Activated CD4-positive, CD25-positive, alpha-beta regulatory T cell treated with anti-CD3 and anti-CD28 coated beads, Interleukin-2, amount 50 U/mL, for 24 hours (primary cell): Measurements from ENCODE around the gene RUBCN.
"Not testable (repeated sequence)": the region's sequence is repeated elsewhere in the genome, so short reads cannot be mapped to it uniquely, and the experiment has no call there.

Source experiments
- ATAC-seq, 2 donors: fragments of 150-1000 bp; cut with Tn5 transposase; one replicate each; pipeline ENCODE4 v1.10.0; 2021; ENCODE audit warnings: mild to moderate bottlenecking in 1 of 2, moderate library complexity in 1 of 2

The RUBCN gene

DNA sequence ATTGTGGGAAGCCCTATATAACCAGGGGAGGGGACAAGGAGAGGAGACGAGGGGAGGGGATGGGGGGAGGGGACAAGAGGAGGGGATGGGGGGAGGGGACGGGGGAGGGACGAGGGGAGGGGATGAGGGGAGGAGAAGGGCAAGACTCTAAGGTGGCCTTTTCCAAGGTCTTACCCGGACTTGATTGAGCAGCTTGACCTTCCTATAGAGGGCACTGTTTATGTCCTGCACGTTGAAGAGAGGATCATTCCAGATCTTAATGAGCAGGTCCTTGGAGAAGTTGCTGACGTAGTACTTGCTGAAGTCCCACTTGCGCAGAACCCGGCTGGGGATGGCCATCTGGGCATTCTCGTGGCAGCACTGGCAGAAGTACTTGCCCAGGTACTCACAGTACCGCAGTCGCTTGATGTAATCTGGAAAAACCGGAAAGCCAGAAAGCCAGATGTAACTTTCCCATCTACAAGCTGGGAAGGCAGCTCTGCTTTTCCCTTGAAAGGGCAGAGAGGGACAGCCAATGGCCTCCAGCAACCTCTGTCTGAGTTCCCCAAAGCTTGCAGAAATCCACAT is 55.7 kb downstream of the RUBCN start:
- no peak for ATAC-seq

DNA sequence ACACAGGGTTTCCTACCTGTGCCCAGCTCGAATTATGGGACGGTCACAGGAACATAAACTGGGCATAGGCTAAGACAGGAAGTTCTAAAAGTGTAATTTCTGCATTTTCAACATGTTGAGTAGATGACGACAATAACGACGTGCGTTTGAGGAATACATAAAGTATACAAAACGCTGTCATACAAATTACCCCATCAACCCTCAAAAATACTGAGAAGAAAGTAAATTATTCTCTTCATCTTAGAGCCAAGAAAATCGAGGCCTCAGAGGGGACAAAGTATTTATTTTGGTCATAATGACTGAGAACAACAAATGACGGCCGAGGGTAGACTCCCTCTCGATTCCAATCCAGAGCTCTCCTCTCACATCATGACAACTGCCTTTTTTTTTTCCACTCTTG is 60.8 kb downstream of the RUBCN start:
- ATAC-seq = no peak

DNA sequence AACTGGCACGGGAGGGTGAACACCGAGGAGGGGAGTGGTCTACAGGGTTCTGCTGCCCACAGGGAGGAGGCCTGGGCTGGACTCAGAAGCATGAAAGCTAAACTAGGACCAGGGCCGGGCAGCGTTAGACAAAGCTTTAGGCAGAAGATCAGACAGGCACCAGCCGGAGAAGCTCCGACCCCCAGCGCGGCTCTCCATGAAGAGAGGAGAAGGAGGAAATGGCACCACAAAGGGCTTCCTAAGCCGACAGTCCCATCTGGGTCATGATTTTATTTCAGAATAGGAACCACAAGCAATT is 61.2 kb downstream of the RUBCN start:
- no peak for ATAC-seq

- ATAC-seq = no peak
Measured at GRCh38 chr3:197674741-197675562, 61.8 kb downstream of the RUBCN start.

DNA sequence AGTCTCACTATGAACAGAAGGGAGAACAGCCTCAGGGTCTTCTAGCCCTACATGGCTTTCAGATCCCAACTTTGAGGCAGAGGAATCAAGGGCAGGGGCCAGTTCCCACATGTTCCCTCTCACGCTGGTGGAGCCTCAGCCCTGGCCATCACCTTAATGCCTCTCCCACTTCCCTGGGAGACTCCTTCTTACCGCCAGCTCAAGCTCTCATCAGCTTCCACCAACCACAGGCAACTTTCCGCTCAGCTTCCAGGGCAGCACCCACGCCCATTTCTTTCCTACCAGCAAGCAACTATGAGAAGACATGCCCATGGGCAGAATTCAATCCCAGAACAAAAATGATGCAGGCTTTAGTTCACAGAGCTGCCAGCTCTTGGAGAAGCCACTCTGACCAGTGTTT is 63.5 kb downstream of the RUBCN start:
- ATAC-seq = no peak

- no peak for ATAC-seq
Measured at GRCh38 chr3:197670361-197670760, 66.3 kb downstream of the RUBCN start.

DNA sequence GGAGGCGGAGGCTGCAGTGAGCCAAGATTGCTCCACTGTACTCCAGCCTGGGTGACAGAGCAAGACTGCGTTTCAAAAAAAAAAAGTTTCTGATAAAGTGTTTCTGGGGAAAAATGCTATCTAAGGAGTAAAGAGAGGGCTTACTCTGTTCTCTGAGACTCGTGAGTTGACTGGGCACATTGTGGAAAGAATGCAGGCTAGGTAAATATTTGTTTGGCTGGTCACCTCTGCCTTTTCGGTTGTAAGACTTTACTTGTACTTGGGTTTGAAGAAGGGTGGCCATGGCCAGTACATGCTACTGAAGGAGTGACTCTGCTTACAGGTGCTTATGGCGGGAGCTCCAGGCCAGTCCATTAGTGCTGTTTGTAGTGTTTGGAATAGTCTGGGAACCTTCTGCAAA is 68.7 kb downstream of the RUBCN start:
- no peak for ATAC-seq

DNA sequence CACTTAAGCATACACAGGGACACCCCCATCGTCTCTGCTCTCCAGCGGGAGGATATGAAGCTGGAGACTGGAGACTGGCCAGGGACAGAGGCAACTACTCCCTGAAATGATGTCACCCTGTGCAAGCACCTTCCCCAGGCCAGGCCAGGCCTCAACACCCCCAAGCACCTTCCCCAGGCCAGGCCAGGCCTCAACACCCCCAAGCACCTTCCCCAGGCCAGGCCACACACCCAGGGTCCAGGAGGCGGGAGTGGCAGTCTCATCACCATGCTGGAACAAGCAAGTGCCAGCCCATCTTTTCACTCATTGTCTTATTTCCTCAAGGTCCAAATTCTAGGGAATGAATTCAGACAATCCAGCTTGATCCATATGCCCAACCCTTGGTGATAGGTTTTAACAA is 69.4 kb downstream of the RUBCN start:
- not testable (repeated sequence) for ATAC-seq

GRCh38 chr3:197666221-197666842 is 70.4 kb downstream of the RUBCN start:
- not testable (repeated sequence) for ATAC-seq

- ATAC-seq = not testable (repeated sequence)
Measured at GRCh38 chr3:197665549-197665948, 71.2 kb downstream of the RUBCN start.

- ATAC-seq = peak; percentile 93 to 96
Measured at GRCh38 chr3:197665142-197665491, 71.6 kb downstream of the RUBCN start.

GRCh38 chr3:197664414-197665141 is 72.1 kb downstream of the RUBCN start:
- peak; percentile 66 to 72 for ATAC-seq

DNA sequence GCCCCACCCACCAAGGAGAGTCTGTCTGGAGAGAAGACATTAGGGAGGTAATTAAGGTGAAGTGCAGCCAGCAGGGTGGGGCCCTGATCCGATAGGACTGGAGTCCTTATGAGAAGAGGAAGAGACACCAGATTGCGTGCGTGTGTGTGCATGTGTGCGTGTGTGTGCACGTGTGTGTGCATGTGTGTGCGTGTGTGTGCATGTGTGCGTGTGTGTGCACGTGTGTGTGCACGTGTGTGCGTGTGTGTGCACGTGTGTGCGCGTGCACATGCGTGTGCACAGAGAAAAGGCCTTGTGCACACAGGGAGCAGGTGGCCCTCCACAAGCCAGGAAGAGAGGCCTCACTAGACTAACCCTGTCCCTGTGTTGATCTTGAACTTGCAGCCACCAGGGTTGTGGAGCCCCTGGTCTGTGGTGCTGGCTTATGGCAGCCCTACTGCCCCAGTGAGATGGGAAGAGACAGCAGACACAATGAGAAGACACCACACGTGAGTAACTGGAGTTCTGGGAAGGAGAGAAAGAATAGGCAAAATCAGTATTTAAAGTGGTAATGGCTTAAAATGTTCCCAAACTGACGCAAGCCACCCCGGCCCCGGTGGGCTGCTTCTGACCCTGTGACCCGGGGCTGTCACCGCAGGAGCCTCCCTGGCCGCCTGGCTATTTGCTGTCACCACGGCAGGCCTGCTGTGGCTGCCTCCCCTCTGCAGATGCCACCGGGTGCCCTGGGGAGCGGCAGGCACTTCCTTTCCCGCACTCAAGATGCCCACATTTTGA is 73.2 kb downstream of the RUBCN start:
- not testable (repeated sequence) for ATAC-seq

GRCh38 chr3:197662352-197662751 is 74.4 kb downstream of the RUBCN start:
- ATAC-seq = not testable (repeated sequence)

- ATAC-seq = not testable (repeated sequence)
Measured at GRCh38 chr3:197661874-197662273, 74.8 kb downstream of the RUBCN start.

GRCh38 chr3:197661234-197661834 is 75.4 kb downstream of the RUBCN start:
- not testable (repeated sequence) for ATAC-seq

DNA sequence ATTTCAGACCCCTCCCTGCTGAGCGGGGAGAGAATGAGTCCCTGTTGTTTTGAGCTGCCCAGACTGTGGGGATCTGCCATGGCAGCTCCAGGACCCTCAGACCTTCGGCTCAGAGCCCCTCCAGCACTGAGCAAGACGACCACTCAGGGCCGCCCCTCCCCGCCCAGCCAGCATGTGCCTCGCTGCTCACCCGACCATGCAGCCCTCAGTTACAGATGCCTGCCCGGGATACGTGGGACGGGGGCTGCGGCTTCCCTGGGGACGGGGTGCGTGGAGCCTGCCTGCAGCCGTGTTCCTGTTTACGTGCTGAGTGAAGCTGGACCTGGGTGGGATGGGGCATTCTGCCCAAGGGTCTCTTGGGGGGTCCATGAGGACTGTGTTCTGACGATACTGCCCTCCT is 77.0 kb downstream of the RUBCN start:
- ATAC-seq = not testable (repeated sequence)

DNA sequence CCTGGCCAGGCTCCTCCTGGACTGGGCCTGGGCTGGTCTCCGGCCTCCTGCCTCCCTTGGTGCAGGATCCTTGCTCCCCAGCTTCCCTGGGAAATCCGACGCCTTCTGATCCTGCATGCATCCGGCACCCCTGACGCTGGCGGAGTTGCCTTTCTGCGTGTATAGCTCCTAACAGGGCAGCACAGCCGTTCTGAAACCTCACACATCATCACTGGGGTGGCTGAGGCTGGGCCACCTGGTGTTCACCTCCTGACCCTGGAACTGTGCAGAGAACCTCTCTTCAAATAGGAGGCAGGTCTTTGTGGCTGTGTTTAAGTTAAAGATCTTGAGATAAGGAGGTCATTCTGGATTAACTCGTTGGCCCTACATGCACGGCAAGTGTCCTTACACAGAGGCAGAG is 77.6 kb downstream of the RUBCN start:
- not testable (repeated sequence) for ATAC-seq

DNA sequence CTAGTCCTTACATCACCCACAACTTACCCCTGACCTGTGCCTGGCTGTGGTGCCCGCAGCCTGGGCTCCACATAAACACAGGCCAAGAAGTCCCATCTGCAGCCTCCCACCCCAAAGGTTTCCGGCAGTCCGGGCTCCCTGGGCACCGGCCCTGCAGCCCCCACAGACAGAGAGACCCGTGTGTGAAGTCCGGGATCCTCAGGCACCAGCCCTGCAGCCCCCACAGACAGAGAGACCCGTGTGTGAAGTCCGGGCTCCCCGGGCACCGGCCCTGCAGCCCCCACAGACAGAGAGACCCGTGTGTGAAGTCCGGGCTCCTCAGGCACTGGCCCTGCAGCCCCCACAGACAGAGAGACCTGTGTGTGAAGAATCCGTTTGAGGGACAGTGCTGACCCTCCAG is 78.0 kb downstream of the RUBCN start:
- ATAC-seq = not testable (repeated sequence)

DNA sequence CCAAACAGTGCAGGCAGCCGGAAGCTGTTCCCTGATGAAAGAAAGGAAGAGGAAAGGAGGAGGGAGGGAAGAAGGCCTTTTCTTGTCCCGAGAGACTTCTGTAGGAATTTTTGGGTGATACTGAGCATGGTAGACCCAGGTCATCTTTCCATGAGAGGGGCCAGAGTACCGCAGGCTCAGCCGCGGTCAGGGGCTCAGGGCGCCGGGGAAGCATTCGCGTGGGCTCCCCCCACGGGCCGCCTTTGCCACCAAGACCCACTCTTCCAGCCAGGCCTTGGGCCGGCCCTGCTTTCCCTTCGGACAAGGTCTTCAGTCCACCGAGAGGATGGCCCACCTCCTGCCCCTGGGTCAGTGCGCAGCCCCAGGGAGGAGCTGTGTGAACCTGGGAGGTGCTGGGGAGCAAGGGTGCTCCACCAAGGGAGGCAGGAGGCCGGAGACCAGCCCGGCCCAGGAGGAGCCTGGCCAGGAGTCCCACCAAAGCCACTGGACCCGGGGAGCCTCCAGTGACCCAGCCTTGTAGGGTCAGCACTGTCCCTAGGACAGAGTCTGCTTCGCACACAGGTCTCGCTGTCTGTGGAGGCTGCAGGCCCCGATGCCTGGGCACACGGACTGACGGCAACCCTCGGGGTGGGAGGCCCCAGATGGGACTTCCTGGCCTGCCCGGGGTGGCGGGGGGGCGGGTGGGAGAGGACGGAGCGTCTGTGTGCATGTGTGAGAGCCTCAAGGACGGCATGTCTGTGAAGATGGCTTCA is 79.0 kb downstream of the RUBCN start:
- not testable (repeated sequence) for ATAC-seq

GRCh38 chr3:197656960-197657359 is 79.7 kb downstream of the RUBCN start:
- not testable (repeated sequence) for ATAC-seq
